Measurements from ENCODE around the gene ING5.

Gene ING5

DNA sequence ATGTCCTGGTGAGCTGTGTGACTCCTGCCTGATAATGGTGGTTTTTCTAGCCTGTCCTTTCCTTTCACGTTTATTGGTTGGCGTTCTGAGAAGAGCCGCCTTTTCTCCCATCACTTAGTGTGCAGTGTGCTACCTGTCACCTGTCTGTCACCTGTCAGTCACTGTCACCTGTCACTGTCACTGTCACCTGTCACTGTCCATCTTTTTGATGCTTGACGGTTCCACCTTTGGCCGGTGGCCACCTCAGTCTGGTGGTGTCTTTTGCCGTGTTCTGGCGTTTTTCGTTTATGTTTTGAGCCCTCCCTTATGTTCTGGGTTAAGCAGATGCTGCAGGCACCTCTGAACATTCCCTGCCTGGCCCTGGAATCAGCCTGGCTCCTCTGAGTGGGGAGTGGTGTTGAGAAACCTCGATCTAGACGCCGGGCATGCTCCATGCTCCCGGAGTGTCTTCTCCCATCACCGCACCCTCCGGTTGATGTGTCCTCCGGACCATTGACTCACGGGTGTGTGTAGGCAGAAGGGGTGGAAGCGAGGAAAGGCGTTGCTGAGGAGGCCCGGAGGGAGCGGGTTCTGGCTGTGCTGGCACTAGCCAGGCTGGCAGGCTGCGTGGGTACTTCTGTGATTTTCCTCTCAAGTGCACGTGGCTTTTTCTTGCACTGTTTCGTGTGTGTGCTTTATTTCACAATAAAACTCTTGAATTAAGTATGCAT is 36.0 kb upstream of the ING5 start:
- H3K4me3 ChIP-seq (ENCODE audit: low read depth, low read length): no peak overlapping the region
- in situ Hi-C loops (cut with HindIII; ENCODE audit: low sequenced_read_pairs): no loop called here
- TF ChIP-seq, protein P1, sequence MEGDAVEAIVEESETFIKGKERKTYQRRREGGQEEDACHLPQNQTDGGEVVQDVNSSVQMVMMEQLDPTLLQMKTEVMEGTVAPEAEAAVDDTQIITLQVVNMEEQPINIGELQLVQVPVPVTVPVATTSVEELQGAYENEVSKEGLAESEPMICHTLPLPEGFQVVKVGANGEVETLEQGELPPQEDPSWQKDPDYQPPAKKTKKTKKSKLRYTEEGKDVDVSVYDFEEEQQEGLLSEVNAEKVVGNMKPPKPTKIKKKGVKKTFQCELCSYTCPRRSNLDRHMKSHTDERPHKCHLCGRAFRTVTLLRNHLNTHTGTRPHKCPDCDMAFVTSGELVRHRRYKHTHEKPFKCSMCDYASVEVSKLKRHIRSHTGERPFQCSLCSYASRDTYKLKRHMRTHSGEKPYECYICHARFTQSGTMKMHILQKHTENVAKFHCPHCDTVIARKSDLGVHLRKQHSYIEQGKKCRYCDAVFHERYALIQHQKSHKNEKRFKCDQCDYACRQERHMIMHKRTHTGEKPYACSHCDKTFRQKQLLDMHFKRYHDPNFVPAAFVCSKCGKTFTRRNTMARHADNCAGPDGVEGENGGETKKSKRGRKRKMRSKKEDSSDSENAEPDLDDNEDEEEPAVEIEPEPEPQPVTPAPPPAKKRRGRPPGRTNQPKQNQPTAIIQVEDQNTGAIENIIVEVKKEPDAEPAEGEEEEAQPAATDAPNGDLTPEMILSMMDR (IDR thresholded peaks at IDR 0.05; ENCODE audit: low read depth, low read length, missing control alignments): no peak

DNA sequence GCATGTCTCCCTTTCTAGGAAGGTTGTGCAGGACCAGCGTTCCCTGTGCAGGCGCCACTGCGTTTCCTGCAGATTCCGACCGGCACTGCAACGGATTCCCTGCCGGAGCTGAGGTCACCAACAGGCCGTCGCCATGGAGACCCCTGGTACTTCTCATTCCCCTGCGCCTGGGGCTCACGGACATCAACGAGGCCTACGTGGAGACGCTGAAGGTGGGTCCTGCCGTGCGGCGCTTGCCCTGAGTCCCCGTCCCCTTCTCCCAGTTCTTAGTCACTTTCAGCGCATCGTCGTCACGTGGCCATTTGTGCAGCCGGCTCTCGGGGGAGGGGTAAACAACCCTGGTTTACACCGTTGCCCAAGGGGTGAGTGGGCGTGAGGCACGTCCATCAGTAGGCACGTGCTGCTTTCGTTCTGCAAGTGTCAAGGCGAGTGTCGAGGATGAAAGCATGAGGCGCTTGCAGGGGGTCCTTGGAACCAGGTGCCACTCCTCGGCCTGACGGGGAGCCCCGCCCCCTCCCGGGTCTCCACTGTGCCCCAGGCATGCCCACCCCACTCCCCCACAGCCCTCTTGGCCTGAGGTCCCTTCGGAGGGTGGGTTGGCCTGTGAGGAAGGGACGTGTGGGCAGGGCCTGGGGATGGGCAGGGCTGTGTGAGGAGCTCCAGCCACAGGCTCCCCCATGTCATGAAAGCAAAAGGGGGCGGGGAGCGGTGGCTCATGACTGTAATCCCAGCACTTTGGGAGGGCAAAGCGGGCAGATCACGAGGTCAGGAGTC is 35.0 kb upstream of the ING5 start:
- in situ Hi-C loops (cut with HindIII; ENCODE audit: low sequenced_read_pairs): no loop called here
- no peak overlapping the region for H3K4me3 ChIP-seq (ENCODE audit: low read depth, low read length)
- DNase-seq (ENCODE audit: low read depth): peak; percentile 12
- TF ChIP-seq, protein P1 (IDR thresholded peaks at IDR 0.05; ENCODE audit: low read depth, low read length, missing control alignments): no peak

More for the DNA sequence above, 36.0 kb upstream of the ING5 start:
- DNase-seq (ENCODE audit: low read depth): no peak

DNA sequence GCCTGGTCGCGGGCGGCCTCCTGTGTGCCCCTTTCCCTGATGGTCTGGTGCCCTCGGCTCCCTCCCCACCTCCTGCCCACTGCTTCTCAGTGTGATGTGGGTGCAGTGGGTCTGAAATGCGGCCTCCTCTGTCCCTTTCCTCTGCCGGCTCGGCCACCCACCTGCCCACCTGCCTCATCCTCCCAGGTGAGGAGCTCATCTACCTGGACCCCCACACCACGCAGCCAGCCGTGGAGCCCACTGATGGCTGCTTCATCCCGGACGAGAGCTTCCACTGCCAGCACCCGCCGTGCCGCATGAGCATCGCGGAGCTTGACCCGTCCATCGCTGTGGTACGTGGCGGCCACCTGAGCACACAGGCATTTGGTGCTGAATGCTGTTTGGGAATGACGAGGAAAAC is 33.5 kb upstream of the ING5 start:
- TF ChIP-seq, protein P1 (IDR thresholded peaks at IDR 0.05; ENCODE audit: low read depth, low read length, missing control alignments): no peak
- H3K4me3 ChIP-seq (ENCODE audit: low read depth, low read length): no peak overlapping the region
- in situ Hi-C loops (cut with HindIII; ENCODE audit: low sequenced_read_pairs): no loop called here
- DNase-seq (ENCODE audit: low read depth): no peak

DNA sequence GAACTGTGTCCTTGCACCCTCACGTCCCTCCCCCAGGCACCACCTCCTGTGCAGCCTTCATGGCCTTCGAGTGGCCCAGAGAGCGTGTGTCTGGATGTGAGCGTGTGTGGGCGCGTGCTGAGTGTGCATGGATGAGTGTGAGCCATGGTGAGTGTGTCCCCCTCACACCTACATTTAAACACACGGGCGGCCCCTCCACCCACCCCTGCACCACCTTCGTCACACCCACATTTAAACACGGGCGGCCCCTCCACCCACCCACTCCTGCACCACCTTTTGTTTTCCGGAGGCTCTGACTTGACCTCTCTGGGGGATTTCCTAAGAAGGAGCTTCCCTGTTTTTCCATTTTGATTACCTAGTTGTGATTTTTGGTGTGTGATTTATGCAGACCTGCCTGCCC is 33.0 kb upstream of the ING5 start:
- TF ChIP-seq, protein P1 (IDR thresholded peaks at IDR 0.05; ENCODE audit: low read depth, low read length, missing control alignments): no peak
- in situ Hi-C loops (cut with HindIII; ENCODE audit: low sequenced_read_pairs): no loop called here
- DNase-seq (ENCODE audit: low read depth): no peak
- no peak overlapping the region for H3K4me3 ChIP-seq (ENCODE audit: low read depth, low read length)

GRCh38 chr2:241670333-241671110 is 31.3 kb upstream of the ING5 start:
- in situ Hi-C loops (cut with HindIII; ENCODE audit: low sequenced_read_pairs): loop anchor here (10.0 kb wide), 1 partner anchor 54 kb away; no protein-coding TSS in a partner anchor
- TF ChIP-seq, protein P1 (IDR thresholded peaks at IDR 0.05; ENCODE audit: low read depth, low read length, missing control alignments): no peak
- no peak overlapping the region for H3K4me3 ChIP-seq (ENCODE audit: low read depth, low read length)
- no peak for DNase-seq (ENCODE audit: low read depth)
